ENCODE results near the gene PXYLP1. TPM values are rescaled to one million over a fixed set of nuclear protein-coding genes. Genes with fewer than 3 reads are reported as not detected.

Gene PXYLP1
- total RNA-seq, 1 donor, result 6.5 TPM

DNA sequence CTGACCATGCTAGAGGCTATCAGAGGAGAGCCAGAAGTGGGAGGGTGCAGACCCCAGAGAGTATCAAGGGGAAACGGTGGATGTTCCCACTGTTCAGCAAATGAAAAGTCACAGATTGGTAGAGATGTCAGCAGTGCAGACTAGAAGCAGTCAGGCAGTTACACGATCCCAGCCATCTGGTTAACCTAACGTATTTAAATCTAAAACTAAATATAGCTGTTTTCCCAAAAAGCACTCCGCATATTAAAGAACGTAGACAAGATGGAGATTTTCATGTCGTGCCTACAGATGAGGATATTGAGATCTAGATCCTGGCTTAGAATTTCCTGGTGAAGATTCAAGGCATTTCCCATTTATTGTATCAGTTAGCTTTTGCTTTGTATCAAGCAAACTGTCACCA is 25.2 kb downstream of the PXYLP1 start:
- no peak for DNase-seq (ENCODE audit: insufficient read length, low spot score, missing footprints)
- no peak overlapping the region for H3K4me3 ChIP-seq (ENCODE audit: insufficient read depth, low read length)
- no peaks in the 10 kb centered on the region for H3K36me3 ChIP-seq (ENCODE audit: insufficient read depth, low read length)
- H3K4me1 ChIP-seq (ENCODE audit: insufficient read depth, low read length), result peaks cover 3% of the 10 kb centered on the region
- no peaks in the 10 kb centered on the region for H3K79me2 ChIP-seq (ENCODE audit: insufficient read depth, low read length)
- no peak overlapping the region for H3K27ac ChIP-seq (ENCODE audit: low read depth, low read length)
- TF ChIP-seq, protein P1, sequence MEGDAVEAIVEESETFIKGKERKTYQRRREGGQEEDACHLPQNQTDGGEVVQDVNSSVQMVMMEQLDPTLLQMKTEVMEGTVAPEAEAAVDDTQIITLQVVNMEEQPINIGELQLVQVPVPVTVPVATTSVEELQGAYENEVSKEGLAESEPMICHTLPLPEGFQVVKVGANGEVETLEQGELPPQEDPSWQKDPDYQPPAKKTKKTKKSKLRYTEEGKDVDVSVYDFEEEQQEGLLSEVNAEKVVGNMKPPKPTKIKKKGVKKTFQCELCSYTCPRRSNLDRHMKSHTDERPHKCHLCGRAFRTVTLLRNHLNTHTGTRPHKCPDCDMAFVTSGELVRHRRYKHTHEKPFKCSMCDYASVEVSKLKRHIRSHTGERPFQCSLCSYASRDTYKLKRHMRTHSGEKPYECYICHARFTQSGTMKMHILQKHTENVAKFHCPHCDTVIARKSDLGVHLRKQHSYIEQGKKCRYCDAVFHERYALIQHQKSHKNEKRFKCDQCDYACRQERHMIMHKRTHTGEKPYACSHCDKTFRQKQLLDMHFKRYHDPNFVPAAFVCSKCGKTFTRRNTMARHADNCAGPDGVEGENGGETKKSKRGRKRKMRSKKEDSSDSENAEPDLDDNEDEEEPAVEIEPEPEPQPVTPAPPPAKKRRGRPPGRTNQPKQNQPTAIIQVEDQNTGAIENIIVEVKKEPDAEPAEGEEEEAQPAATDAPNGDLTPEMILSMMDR (IDR thresholded peaks at IDR 0.05; ENCODE audit: extremely low read depth, low read depth, low read length), result no peak
- no peak overlapping the region for H3K4me2 ChIP-seq (ENCODE audit: insufficient read depth, low read length)
- no peaks in the 10 kb centered on the region for H3K27me3 ChIP-seq (ENCODE audit: insufficient read depth, low read length)
- H4K20me1 ChIP-seq (ENCODE audit: insufficient read depth, low read length), result no peaks in the 10 kb centered on the region
- no peak overlapping the region for H2AFZ ChIP-seq (ENCODE audit: low read length)
- no peaks in the 10 kb centered on the region for H3K9me3 ChIP-seq (ENCODE audit: low read depth, low read length)

GRCh38 chr3:141257961-141258360 is 26.3 kb downstream of the PXYLP1 start:
- H3K4me3 ChIP-seq (ENCODE audit: insufficient read depth, low read length), result no peak overlapping the region
- no peak overlapping the region for H3K4me2 ChIP-seq (ENCODE audit: insufficient read depth, low read length)
- H4K20me1 ChIP-seq (ENCODE audit: insufficient read depth, low read length), result no peaks in the 10 kb centered on the region
- H3K79me2 ChIP-seq (ENCODE audit: insufficient read depth, low read length), result no peaks in the 10 kb centered on the region
- H2AFZ ChIP-seq (ENCODE audit: low read length), result no peak overlapping the region
- TF ChIP-seq, protein P1 (IDR thresholded peaks at IDR 0.05; ENCODE audit: extremely low read depth, low read depth, low read length), result no peak
- no peaks in the 10 kb centered on the region for H3K27me3 ChIP-seq (ENCODE audit: insufficient read depth, low read length)
- no peaks in the 10 kb centered on the region for H3K36me3 ChIP-seq (ENCODE audit: insufficient read depth, low read length)
- no peak overlapping the region for H3K27ac ChIP-seq (ENCODE audit: low read depth, low read length)
- no peak for DNase-seq (ENCODE audit: insufficient read length, low spot score, missing footprints)
- no peaks in the 10 kb centered on the region for H3K9me3 ChIP-seq (ENCODE audit: low read depth, low read length)
- peaks cover 13% of the 10 kb centered on the region for H3K4me1 ChIP-seq (ENCODE audit: insufficient read depth, low read length)

GRCh38 chr3:141258973-141259372 is 27.3 kb downstream of the PXYLP1 start:
- H3K36me3 ChIP-seq (ENCODE audit: insufficient read depth, low read length), result no peaks in the 10 kb centered on the region
- no peak overlapping the region for H3K4me3 ChIP-seq (ENCODE audit: insufficient read depth, low read length)
- TF ChIP-seq, protein P1 (IDR thresholded peaks at IDR 0.05; ENCODE audit: extremely low read depth, low read depth, low read length), result no peak
- no peaks in the 10 kb centered on the region for H3K9me3 ChIP-seq (ENCODE audit: low read depth, low read length)
- no peaks in the 10 kb centered on the region for H4K20me1 ChIP-seq (ENCODE audit: insufficient read depth, low read length)
- H3K27me3 ChIP-seq (ENCODE audit: insufficient read depth, low read length), result no peaks in the 10 kb centered on the region
- H3K4me2 ChIP-seq (ENCODE audit: insufficient read depth, low read length), result no peak overlapping the region
- H2AFZ ChIP-seq (ENCODE audit: low read length), result no peak overlapping the region
- no peaks in the 10 kb centered on the region for H3K79me2 ChIP-seq (ENCODE audit: insufficient read depth, low read length)
- H3K4me1 ChIP-seq (ENCODE audit: insufficient read depth, low read length), result peaks cover 13% of the 10 kb centered on the region
- H3K27ac ChIP-seq (ENCODE audit: low read depth, low read length), result no peak overlapping the region
- no peak for DNase-seq (ENCODE audit: insufficient read length, low spot score, missing footprints)

- no peak overlapping the region for H3K4me2 ChIP-seq (ENCODE audit: insufficient read depth, low read length)
- DNase-seq (ENCODE audit: insufficient read length, low spot score, missing footprints), result no peak
- no peaks in the 10 kb centered on the region for H4K20me1 ChIP-seq (ENCODE audit: insufficient read depth, low read length)
- H3K36me3 ChIP-seq (ENCODE audit: insufficient read depth, low read length), result no peaks in the 10 kb centered on the region
- H3K4me3 ChIP-seq (ENCODE audit: insufficient read depth, low read length), result no peak overlapping the region
- H3K27me3 ChIP-seq (ENCODE audit: insufficient read depth, low read length), result no peaks in the 10 kb centered on the region
- H3K4me1 ChIP-seq (ENCODE audit: insufficient read depth, low read length), result peaks cover 13% of the 10 kb centered on the region
- H3K79me2 ChIP-seq (ENCODE audit: insufficient read depth, low read length), result no peaks in the 10 kb centered on the region
- no peak overlapping the region for H2AFZ ChIP-seq (ENCODE audit: low read length)
- no peaks in the 10 kb centered on the region for H3K9me3 ChIP-seq (ENCODE audit: low read depth, low read length)
- H3K27ac ChIP-seq (ENCODE audit: low read depth, low read length), result no peak overlapping the region
- TF ChIP-seq, protein P1 (IDR thresholded peaks at IDR 0.05; ENCODE audit: extremely low read depth, low read depth, low read length), result no peak
These were observed 28.4 kb downstream of the PXYLP1 start for GRCh38 chr3:141259821-141260629.

All from osteoblast (primary cell).